Stimulated activated CD4-positive, alpha-beta T cell treated with anti-CD3 and anti-CD28 coated beads, Interleukin-1b, Interleukin-23, amount 100 ng/mL, for 48 hours (primary cell): ENCODE data around the gene KRT83.
"Not testable (repeated sequence)": the region's sequence is repeated elsewhere in the genome, so short reads cannot be mapped to it uniquely, and the experiment has no call there.

Experiments used
- DNase-seq: peaks from one replicate; pipeline ENCODE4 v3.0.0-alpha.2; 2020

Gene KRT83

GRCh38 chr12:52352951-52353350, 31.8 kb upstream of the KRT83 start:
- DNase-seq = no peak

- no peak for DNase-seq
Measured at GRCh38 chr12:52351196-52352059, 30.2 kb upstream of the KRT83 start.

GRCh38 chr12:52350786-52351185, 29.6 kb upstream of the KRT83 start:
- no peak for DNase-seq

GRCh38 chr12:52350021-52350620, 28.9 kb upstream of the KRT83 start:
- DNase-seq = no peak

- no peak for DNase-seq
Measured at GRCh38 chr12:52349196-52349595, 28.0 kb upstream of the KRT83 start.

GRCh38 chr12:52347551-52348510, 26.6 kb upstream of the KRT83 start:
- DNase-seq = no peak

GRCh38 chr12:52347016-52347415, 25.8 kb upstream of the KRT83 start:
- no peak for DNase-seq

GRCh38 chr12:52346593-52346992, 25.4 kb upstream of the KRT83 start:
- DNase-seq = no peak

GRCh38 chr12:52345041-52345440, 23.8 kb upstream of the KRT83 start:
- not testable (repeated sequence) for DNase-seq

- DNase-seq = no peak
Measured at GRCh38 chr12:52344111-52344510, 22.9 kb upstream of the KRT83 start.

GRCh38 chr12:52343550-52343949, 22.4 kb upstream of the KRT83 start:
- DNase-seq = no peak

- no peak for DNase-seq
Measured at GRCh38 chr12:52342781-52343490, 21.7 kb upstream of the KRT83 start.

GRCh38 chr12:52341066-52341580, 19.9 kb upstream of the KRT83 start:
- DNase-seq = no peak

- DNase-seq = no peak
Measured at GRCh38 chr12:52338241-52338960, 17.2 kb upstream of the KRT83 start.

- no peak for DNase-seq
Measured at GRCh38 chr12:52337054-52337453, 15.9 kb upstream of the KRT83 start.

- DNase-seq = no peak
Measured at GRCh38 chr12:52336641-52337040, 15.4 kb upstream of the KRT83 start.

- no peak for DNase-seq
Measured at GRCh38 chr12:52335598-52336262, 14.5 kb upstream of the KRT83 start.

GRCh38 chr12:52334185-52334584, 13.0 kb upstream of the KRT83 start:
- no peak for DNase-seq

- no peak for DNase-seq
Measured at GRCh38 chr12:52333321-52333720, 12.1 kb upstream of the KRT83 start.

GRCh38 chr12:52332381-52332780, 11.2 kb upstream of the KRT83 start:
- DNase-seq = no peak

GRCh38 chr12:52331833-52332232, 10.6 kb upstream of the KRT83 start:
- no peak for DNase-seq
